ENCODE results near the gene CHEK1.
"Not testable (repeated sequence)": the region's sequence is repeated elsewhere in the genome, so short reads cannot be mapped to it uniquely, and the experiment has no call there.

CHEK1 gene

DNA sequence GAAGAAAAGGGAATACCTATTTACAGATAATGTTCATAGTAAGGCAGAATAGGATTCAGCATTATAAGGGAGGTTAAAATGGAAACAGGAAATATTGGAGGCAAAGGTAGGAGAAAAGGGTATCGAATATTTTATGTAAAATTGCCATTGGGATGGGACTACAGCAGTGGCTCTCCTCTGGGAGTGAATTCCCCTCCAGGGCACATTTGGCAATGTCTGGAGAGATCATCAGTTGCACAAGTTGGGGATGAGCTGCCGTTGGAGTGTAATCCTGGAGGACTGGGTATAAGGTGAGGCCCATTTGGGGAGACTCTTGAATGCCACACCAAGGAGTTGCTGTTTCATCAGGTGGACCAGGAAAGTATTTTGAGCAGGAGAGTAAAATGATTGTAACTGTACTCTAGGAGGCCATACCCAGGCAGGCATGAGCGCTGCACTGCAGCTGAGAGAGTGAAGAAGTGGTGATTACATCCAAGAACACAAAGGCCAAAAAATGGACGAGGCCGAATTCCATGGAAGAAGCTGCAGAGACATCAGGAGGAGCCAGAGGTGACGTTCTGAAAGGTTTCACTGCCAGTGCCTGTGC lies 64.4 kb downstream of the CHEK1 start:
- peaks cover 0 to 3% of the 10 kb centered on the region in 2 donors for H3K9me3 ChIP-seq (ENCODE audit: control insufficient read depth in 2 of 2, low read length in 2 of 2)
- no peak overlapping the region for H3K9ac ChIP-seq (ENCODE audit: low read length in 2 of 2)
- no peak overlapping the region for H3K4me3 ChIP-seq (ENCODE audit: low read length in 2 of 2)
- no peaks in the 10 kb centered on the region for H3K4me1 ChIP-seq (ENCODE audit: control insufficient read depth, insufficient read depth, low read length)
- H3K36me3 ChIP-seq (ENCODE audit: control insufficient read depth in 2 of 2, insufficient read depth in 2 of 2, low read length in 2 of 2): no peaks in the 10 kb centered on the region
- no peak overlapping the region for H3K27ac ChIP-seq (ENCODE audit: low read length)
- H3K27me3 ChIP-seq (ENCODE audit: control insufficient read depth in 1 of 2, insufficient read depth in 2 of 2, low read length in 2 of 2): no peaks in the 10 kb centered on the region

GRCh38 chr11:125690006-125690405 lies 65.0 kb downstream of the CHEK1 start:
- no peak overlapping the region for H3K27ac ChIP-seq (ENCODE audit: low read length)
- H3K9ac ChIP-seq (ENCODE audit: low read length in 2 of 2): no peak overlapping the region
- H3K4me3 ChIP-seq (ENCODE audit: low read length in 2 of 2): no peak overlapping the region
- no peaks in the 10 kb centered on the region for H3K36me3 ChIP-seq (ENCODE audit: control insufficient read depth in 2 of 2, insufficient read depth in 2 of 2, low read length in 2 of 2)
- no peaks in the 10 kb centered on the region for H3K27me3 ChIP-seq (ENCODE audit: control insufficient read depth in 1 of 2, insufficient read depth in 2 of 2, low read length in 2 of 2)
- H3K9me3 ChIP-seq (ENCODE audit: control insufficient read depth in 2 of 2, low read length in 2 of 2): peaks cover 0 to 3% of the 10 kb centered on the region in 2 donors
- H3K4me1 ChIP-seq (ENCODE audit: control insufficient read depth, insufficient read depth, low read length): no peaks in the 10 kb centered on the region

- Histone ChIP-seq H3K9me3 (ENCODE audit: control insufficient read depth in 2 of 2, low read length in 2 of 2) (peaks cover 3 to 9% of the 10 kb centered on the region in 2 donors), H3K36me3 (ENCODE audit: control insufficient read depth in 2 of 2, insufficient read depth in 2 of 2, low read length in 2 of 2) (no peaks in the 10 kb centered on the region), H3K27me3 (ENCODE audit: control insufficient read depth in 1 of 2, insufficient read depth in 2 of 2, low read length in 2 of 2) (no peaks in the 10 kb centered on the region), H3K27ac (ENCODE audit: low read length) (no peak overlapping the region), H3K4me1 (ENCODE audit: control insufficient read depth, insufficient read depth, low read length) (no peaks in the 10 kb centered on the region), H3K4me3 (ENCODE audit: low read length in 2 of 2) (no peak overlapping the region), H3K9ac (ENCODE audit: low read length in 2 of 2) (no peak overlapping the region)
Measured at GRCh38 chr11:125692887-125693286, 67.9 kb downstream of the CHEK1 start.

GRCh38 chr11:125694951-125695350 lies 70.0 kb downstream of the CHEK1 start:
- H3K4me1 ChIP-seq (ENCODE audit: control insufficient read depth, insufficient read depth, low read length): no peaks in the 10 kb centered on the region
- H3K27me3 ChIP-seq (ENCODE audit: control insufficient read depth in 1 of 2, insufficient read depth in 2 of 2, low read length in 2 of 2): no peaks in the 10 kb centered on the region
- no peak overlapping the region for H3K4me3 ChIP-seq (ENCODE audit: low read length in 2 of 2)
- H3K27ac ChIP-seq (ENCODE audit: low read length): no peak overlapping the region
- H3K36me3 ChIP-seq (ENCODE audit: control insufficient read depth in 2 of 2, insufficient read depth in 2 of 2, low read length in 2 of 2): no peaks in the 10 kb centered on the region
- peaks cover 3 to 9% of the 10 kb centered on the region in 2 donors for H3K9me3 ChIP-seq (ENCODE audit: control insufficient read depth in 2 of 2, low read length in 2 of 2)
- no peak overlapping the region for H3K9ac ChIP-seq (ENCODE audit: low read length in 2 of 2)

- no peak overlapping the region for H3K4me3 ChIP-seq (ENCODE audit: low read length in 2 of 2)
- no peak overlapping the region for H3K9ac ChIP-seq (ENCODE audit: low read length in 2 of 2)
- H3K4me1 ChIP-seq (ENCODE audit: control insufficient read depth, insufficient read depth, low read length): no peaks in the 10 kb centered on the region
- no peaks in the 10 kb centered on the region for H3K27me3 ChIP-seq (ENCODE audit: control insufficient read depth in 1 of 2, insufficient read depth in 2 of 2, low read length in 2 of 2)
- H3K27ac ChIP-seq (ENCODE audit: low read length): no peak overlapping the region
- H3K9me3 ChIP-seq (ENCODE audit: control insufficient read depth in 2 of 2, low read length in 2 of 2): peaks cover 0 to 9% of the 10 kb centered on the region in 2 donors
- no peaks in the 10 kb centered on the region for H3K36me3 ChIP-seq (ENCODE audit: control insufficient read depth in 2 of 2, insufficient read depth in 2 of 2, low read length in 2 of 2)
Measured at GRCh38 chr11:125701018-125701610, 76.2 kb downstream of the CHEK1 start.

DNA sequence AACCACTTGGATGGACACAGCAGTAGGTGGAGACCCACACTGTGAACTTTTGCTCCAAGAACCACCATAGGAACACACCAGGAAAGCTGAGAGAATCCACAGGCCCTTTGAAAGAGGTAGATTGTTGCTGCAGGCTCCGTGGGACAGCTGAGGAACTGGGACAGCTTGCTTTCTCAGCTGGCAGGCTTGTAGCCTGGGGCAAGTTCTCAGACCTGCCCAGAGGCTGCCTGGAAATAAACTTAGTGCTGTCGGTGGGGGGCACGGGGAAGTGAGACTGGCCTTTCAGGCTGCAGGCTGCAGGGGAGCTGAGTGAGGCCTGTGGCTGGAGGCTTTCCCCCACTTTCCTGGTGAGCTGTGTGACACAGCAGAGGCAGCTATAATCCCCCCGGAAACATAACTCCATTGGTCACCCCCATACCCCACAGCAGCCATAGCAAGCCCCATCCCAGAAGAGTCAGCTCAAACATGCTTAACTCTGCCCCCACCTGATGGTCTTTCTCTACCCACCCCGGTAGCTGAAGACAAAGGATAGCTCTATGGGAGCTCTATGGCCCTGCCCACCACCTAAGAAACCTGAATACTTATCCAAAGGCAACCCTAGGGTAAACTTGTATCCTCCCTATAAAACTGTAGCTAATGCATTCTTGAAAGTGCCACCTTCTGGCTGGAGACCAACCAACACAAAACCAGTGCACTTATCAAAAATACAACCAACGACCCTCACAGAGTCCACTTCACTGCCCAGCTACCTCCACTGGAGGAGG lies 77.1 kb downstream of the CHEK1 start:
- Histone ChIP-seq H3K4me3 (ENCODE audit: low read length in 2 of 2) (no peak overlapping the region), H3K9ac (ENCODE audit: low read length in 2 of 2) (no peak overlapping the region), H3K27me3 (ENCODE audit: control insufficient read depth in 1 of 2, insufficient read depth in 2 of 2, low read length in 2 of 2) (no peaks in the 10 kb centered on the region), H3K4me1 (ENCODE audit: control insufficient read depth, insufficient read depth, low read length) (no peaks in the 10 kb centered on the region), H3K36me3 (ENCODE audit: control insufficient read depth in 2 of 2, insufficient read depth in 2 of 2, low read length in 2 of 2) (no peaks in the 10 kb centered on the region), H3K9me3 (ENCODE audit: control insufficient read depth in 2 of 2, low read length in 2 of 2) (peaks cover 0 to 5% of the 10 kb centered on the region in 2 donors), H3K27ac (ENCODE audit: low read length) (no peak overlapping the region)

- H3K27ac ChIP-seq (ENCODE audit: low read length); H3K36me3 ChIP-seq (ENCODE audit: control insufficient read depth in 2 of 2, insufficient read depth in 2 of 2, low read length in 2 of 2); H3K4me1 ChIP-seq (ENCODE audit: control insufficient read depth, insufficient read depth, low read length); H3K27me3 ChIP-seq (ENCODE audit: control insufficient read depth in 1 of 2, insufficient read depth in 2 of 2, low read length in 2 of 2); H3K9me3 ChIP-seq (ENCODE audit: control insufficient read depth in 2 of 2, low read length in 2 of 2); H3K4me3 ChIP-seq (ENCODE audit: low read length in 2 of 2); H3K9ac ChIP-seq (ENCODE audit: low read length in 2 of 2): not testable (repeated sequence)
Measured at GRCh38 chr11:125704686-125705085, 79.7 kb downstream of the CHEK1 start.

- Histone ChIP-seq H3K36me3 (ENCODE audit: control insufficient read depth in 2 of 2, insufficient read depth in 2 of 2, low read length in 2 of 2) (no peaks in the 10 kb centered on the region), H3K27me3 (ENCODE audit: control insufficient read depth in 1 of 2, insufficient read depth in 2 of 2, low read length in 2 of 2) (no peaks in the 10 kb centered on the region), H3K9ac (ENCODE audit: low read length in 2 of 2) (no peak overlapping the region), H3K4me3 (ENCODE audit: low read length in 2 of 2) (no peak overlapping the region), H3K4me1 (ENCODE audit: control insufficient read depth, insufficient read depth, low read length) (no peaks in the 10 kb centered on the region), H3K9me3 (ENCODE audit: control insufficient read depth in 2 of 2, low read length in 2 of 2) (peaks cover 2 to 6% of the 10 kb centered on the region in 2 donors), H3K27ac (ENCODE audit: low read length) (no peak overlapping the region)
Measured at GRCh38 chr11:125720781-125721180, 95.8 kb downstream of the CHEK1 start.

DNA sequence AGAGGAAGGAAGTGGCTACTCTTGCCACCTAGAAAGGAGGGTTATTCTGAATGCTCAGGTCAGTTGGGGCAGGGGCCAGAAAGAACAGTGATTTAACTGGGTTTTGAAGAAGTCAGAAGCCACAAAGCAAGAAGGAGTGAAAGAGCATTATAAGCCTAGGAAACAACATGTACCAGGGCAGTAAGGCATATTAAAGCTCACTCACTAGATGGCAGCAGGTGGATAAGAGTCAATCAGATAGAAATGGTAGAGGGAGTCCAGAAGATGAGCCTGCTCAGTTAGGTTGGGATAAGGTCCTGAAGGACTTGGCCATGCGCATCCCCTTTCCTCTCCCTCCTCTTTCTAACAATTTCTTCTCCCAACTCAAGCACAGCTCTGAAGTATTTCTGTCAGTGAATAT lies 99.2 kb downstream of the CHEK1 start:
- no peaks in the 10 kb centered on the region for H3K27me3 ChIP-seq (ENCODE audit: control insufficient read depth in 1 of 2, insufficient read depth in 2 of 2, low read length in 2 of 2)
- H3K4me3 ChIP-seq (ENCODE audit: low read length in 2 of 2): no peak overlapping the region
- peaks cover 0 to 5% of the 10 kb centered on the region in 2 donors for H3K9me3 ChIP-seq (ENCODE audit: control insufficient read depth in 2 of 2, low read length in 2 of 2)
- H3K4me1 ChIP-seq (ENCODE audit: control insufficient read depth, insufficient read depth, low read length): no peaks in the 10 kb centered on the region
- no peak overlapping the region for H3K27ac ChIP-seq (ENCODE audit: low read length)
- no peaks in the 10 kb centered on the region for H3K36me3 ChIP-seq (ENCODE audit: control insufficient read depth in 2 of 2, insufficient read depth in 2 of 2, low read length in 2 of 2)
- H3K9ac ChIP-seq (ENCODE audit: low read length in 2 of 2): no peak overlapping the region
